Hepatocyte (in vitro differentiated cells): ENCODE measurements around the gene SHCBP1. TPM values are rescaled to one million over a fixed set of nuclear protein-coding genes. Genes with fewer than 3 reads are reported as not detected.

ENCODE experiments used
- DNase-seq: peaks from one replicate; pipeline ENCODE4 v3.0.0-alpha.2; 2016; ENCODE audit warnings: low spot score
- H2AFZ ChIP-seq: fragments of 200-600 bp; sonication (generic); 2 replicates; pipeline ENCODE4 v1.6.0; 2016; ENCODE audit warnings: antibody characterized with exemption, mild to moderate bottlenecking
- H3K27ac ChIP-seq: fragments of 200-600 bp; sonication (generic); 2 replicates; pipeline ENCODE4 v1.5.1; 2016; ENCODE audit warnings: mild to moderate bottlenecking
- H3K27me3 ChIP-seq: fragments of 200-600 bp; sonication (generic); 2 replicates; pipeline ENCODE4 v1.6.1; 2016
- H3K36me3 ChIP-seq: fragments of 200-600 bp; sonication (generic); replicated peaks from 2 replicates; pipeline ENCODE4 v1.5.1; 2016; ENCODE audit warnings: low read depth; ENCODE audit not compliant: insufficient read depth
- H3K4me1 ChIP-seq: fragments of 200-600 bp; sonication (generic); 2 replicates; pipeline ENCODE4 v1.5.1; 2016; ENCODE audit warnings: mild to moderate bottlenecking, moderate library complexity; ENCODE audit not compliant: insufficient read depth
- H3K4me2 ChIP-seq: fragments of 200-600 bp; sonication (generic); 2 replicates; pipeline ENCODE4 v1.6.0; 2016
- H3K4me3 ChIP-seq: fragments of 200-600 bp; sonication (generic); 2 replicates; pipeline ENCODE4 v1.5.1; 2016; ENCODE audit warnings: mild to moderate bottlenecking
- H3K79me2 ChIP-seq: fragments of 200-600 bp; sonication (generic); 2 replicates; pipeline ENCODE4 v1.6.0; 2017; ENCODE audit warnings: mild to moderate bottlenecking
- H3K9me2 ChIP-seq: fragments of 200-600 bp; sonication (generic); replicated peaks from 2 replicates; pipeline ENCODE4 v1.6.0; 2017; ENCODE audit warnings: mild to moderate bottlenecking; ENCODE audit not compliant: insufficient read depth
- H3K9me3 ChIP-seq: fragments of 200-600 bp; sonication (generic); 2 replicates; pipeline ENCODE4 v1.5.1; 2016; ENCODE audit warnings: low read depth, mild to moderate bottlenecking
- H4K20me1 ChIP-seq: fragments of 200-600 bp; sonication (generic); 2 replicates; pipeline ENCODE4 v1.6.0; 2016; ENCODE audit warnings: mild to moderate bottlenecking; ENCODE audit not compliant: insufficient read depth, poor library complexity, severe bottlenecking
- CTCF ChIP-seq: fragments of 200-600 bp; sonication (generic); IDR thresholded peaks from 2 replicates; pipeline ENCODE4 v1.5.1; 2016; ENCODE audit warnings: antibody characterized with exemption, mild to moderate bottlenecking; ENCODE audit not compliant: poor library complexity
- EZH2 ChIP-seq: fragments of 200-600 bp; sonication (generic); IDR thresholded peaks from 2 replicates; pipeline ENCODE4 v1.6.1; 2016; ENCODE audit warnings: antibody characterized with exemption, mild to moderate bottlenecking, borderline replicate concordance
- EZH2phosphoT487 ChIP-seq: fragments of 200-600 bp; sonication (generic); IDR thresholded peaks from one replicate; pipeline ENCODE4 v1.6.1; 2018; ENCODE audit warnings: antibody characterized with exemption, mild to moderate bottlenecking, low read depth, moderate library complexity; ENCODE audit not compliant: unreplicated experiment, severe bottlenecking
- WGBS: methylation state at CpG from one replicate; pipeline ENCODE4 v1.1.6; 2016; ENCODE audit warnings: low lambda C conversion rate; ENCODE audit errors: missing lambda C conversion rate; 5-methylcytosine and 5-hydroxymethylcytosine counted together
- polyA plus RNA-seq: library from polyadenylated mRNA; unstranded; fragments of >200 nt; fragmentation: Nextera tagmentation; extraction: Ambion mirVana; gene quantifications from 2 replicates; pipeline ENCODE4 v1.2.1, GENCODE V29; 2016
- total RNA-seq: library from RNA; depleted of rRNA; stranded (reverse); fragments of >200 nt; gene quantifications from 2 replicates; pipeline ENCODE4 v1.2.3, GENCODE V29; 2014

SHCBP1 gene
- total and polyA plus RNA-seq, 2 experiments from 2014 or later = 3.2 to 4.0 TPM

DNA sequence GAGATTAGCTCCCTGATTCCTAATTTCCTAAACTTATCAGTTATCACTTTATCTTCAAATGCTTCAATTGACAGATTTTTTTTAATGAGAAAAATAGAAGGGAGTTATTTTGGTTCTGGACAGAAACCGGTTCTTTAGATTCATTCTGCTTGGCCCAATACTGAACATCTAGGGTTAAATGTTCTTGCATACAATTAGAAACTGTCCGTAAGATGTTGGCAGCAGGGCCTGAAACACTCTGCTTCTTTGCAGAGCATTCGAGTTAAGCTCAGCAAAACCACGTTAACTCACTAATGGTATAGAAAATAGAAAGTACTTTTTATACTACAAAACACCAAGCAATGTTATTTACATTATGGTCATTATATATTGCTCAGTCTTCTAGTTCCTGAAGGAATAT, 7.2 kb downstream of the SHCBP1 start:
- TF ChIP-seq CTCF (no peak), EZH2 (no peak), EZH2phosphoT487 (no peak)
- DNase-seq = no peak
- H3K9me3 ChIP-seq = no peaks in the 10 kb centered on the region
- H4K20me1 ChIP-seq = no peaks in the 10 kb centered on the region
- H2AFZ ChIP-seq = no peak overlapping the region
- no peaks in the 10 kb centered on the region for H3K27me3 ChIP-seq
- no peak overlapping the region for H3K4me3 ChIP-seq
- no peaks in the 10 kb centered on the region for H3K36me3 ChIP-seq
- no peak overlapping the region for H3K4me2 ChIP-seq
- no peaks in the 10 kb centered on the region for H3K4me1 ChIP-seq
- no peaks in the 10 kb centered on the region for H3K9me2 ChIP-seq
- no peaks in the 10 kb centered on the region for H3K79me2 ChIP-seq
- 83% methylated on average over 4 of the region's 4 CpGs for WGBS
- no peak overlapping the region for H3K27ac ChIP-seq

DNA sequence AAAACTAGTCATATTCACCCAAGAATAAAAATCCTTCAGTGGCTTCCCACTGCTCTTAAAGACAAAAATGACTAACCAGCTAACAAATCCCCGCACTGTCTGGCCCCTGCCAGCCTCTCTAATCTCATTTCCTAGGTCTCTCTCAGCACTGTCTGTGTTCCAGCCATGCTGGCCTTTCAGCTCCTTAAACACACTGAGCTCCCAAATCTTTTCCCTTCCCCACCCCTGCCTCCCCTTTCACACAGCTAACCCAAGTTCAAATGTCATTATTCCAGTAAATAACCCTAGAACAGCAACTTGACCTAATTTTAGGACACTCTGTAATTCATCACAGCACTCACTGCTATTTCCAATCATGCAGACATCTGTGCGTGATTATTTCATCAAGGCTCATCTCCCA, 7.8 kb downstream of the SHCBP1 start:
- no peaks in the 10 kb centered on the region for H3K27me3 ChIP-seq
- TF ChIP-seq CTCF = no peak
- no peak for TF ChIP-seq EZH2phosphoT487
- TF ChIP-seq EZH2 = no peak
- H3K4me1 ChIP-seq = no peaks in the 10 kb centered on the region
- no peaks in the 10 kb centered on the region for H3K9me3 ChIP-seq
- no peaks in the 10 kb centered on the region for H3K9me2 ChIP-seq
- H3K4me3 ChIP-seq = no peak overlapping the region
- H3K4me2 ChIP-seq = no peak overlapping the region
- H3K27ac ChIP-seq = no peak overlapping the region
- 94% methylated on average over 2 of the region's 2 CpGs for WGBS
- no peaks in the 10 kb centered on the region for H3K79me2 ChIP-seq
- no peaks in the 10 kb centered on the region for H4K20me1 ChIP-seq
- no peak for DNase-seq
- H2AFZ ChIP-seq = no peak overlapping the region
- no peaks in the 10 kb centered on the region for H3K36me3 ChIP-seq

DNA sequence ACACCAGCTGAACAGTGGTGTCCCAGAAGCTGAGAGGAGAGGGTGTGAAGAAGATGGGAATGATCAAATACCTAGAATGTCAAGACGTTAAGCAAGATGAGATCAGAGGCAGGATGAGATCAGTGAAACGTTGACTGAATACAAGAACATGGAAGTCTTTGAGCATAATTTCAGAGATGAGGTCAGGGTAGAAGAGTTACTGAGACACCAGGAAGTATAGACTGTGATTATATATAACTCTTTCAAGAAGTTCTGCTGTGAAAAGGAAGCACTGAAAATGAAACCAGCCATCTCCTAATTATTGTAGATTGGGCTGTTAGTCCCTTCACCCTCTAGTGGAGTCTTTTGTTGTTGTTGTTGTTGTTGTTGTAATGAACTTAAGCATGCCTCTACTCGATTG, 9.1 kb downstream of the SHCBP1 start:
- Histone ChIP-seq H3K27me3 (no peaks in the 10 kb centered on the region), H3K79me2 (no peaks in the 10 kb centered on the region), H3K4me3 (no peak overlapping the region), H3K4me1 (no peaks in the 10 kb centered on the region), H3K27ac (no peak overlapping the region), H4K20me1 (no peaks in the 10 kb centered on the region), H3K36me3 (no peaks in the 10 kb centered on the region), H3K9me2 (no peaks in the 10 kb centered on the region), H3K9me3 (no peaks in the 10 kb centered on the region), H2AFZ (no peak overlapping the region), H3K4me2 (no peak overlapping the region)
- 81% methylated on average over 3 of the region's 3 CpGs for WGBS
- no peak for DNase-seq
- no peak for TF ChIP-seq EZH2phosphoT487

GRCh38 chr16:46607529-46607928, 13.7 kb downstream of the SHCBP1 start:
- H3K27me3 ChIP-seq = no peaks in the 10 kb centered on the region
- H3K4me2 ChIP-seq = no peak overlapping the region
- H3K4me1 ChIP-seq = no peaks in the 10 kb centered on the region
- peak; percentile 59 for TF ChIP-seq CTCF
- no peak for TF ChIP-seq EZH2phosphoT487
- no peak overlapping the region for H3K4me3 ChIP-seq
- 79% methylated on average over 1 of the region's 1 CpG for WGBS
- H3K79me2 ChIP-seq = no peaks in the 10 kb centered on the region
- H3K9me3 ChIP-seq = no peaks in the 10 kb centered on the region
- no peaks in the 10 kb centered on the region for H4K20me1 ChIP-seq
- no peaks in the 10 kb centered on the region for H3K36me3 ChIP-seq
- no peak overlapping the region for H3K27ac ChIP-seq
- H2AFZ ChIP-seq = no peak overlapping the region
- H3K9me2 ChIP-seq = no peaks in the 10 kb centered on the region
- peak; percentile 51 for DNase-seq
